HG03354 (cell line): ENCODE data around the gene FHIT.

Experiments used
- ATAC-seq: cut with Tn5 transposase; IDR thresholded peaks from one replicate; pipeline ENCODE4 v1.9.1; 2021; ENCODE audit warnings: mild to moderate bottlenecking; ENCODE audit not compliant: unreplicated experiment, poor library complexity, severe bottlenecking

The FHIT gene

DNA sequence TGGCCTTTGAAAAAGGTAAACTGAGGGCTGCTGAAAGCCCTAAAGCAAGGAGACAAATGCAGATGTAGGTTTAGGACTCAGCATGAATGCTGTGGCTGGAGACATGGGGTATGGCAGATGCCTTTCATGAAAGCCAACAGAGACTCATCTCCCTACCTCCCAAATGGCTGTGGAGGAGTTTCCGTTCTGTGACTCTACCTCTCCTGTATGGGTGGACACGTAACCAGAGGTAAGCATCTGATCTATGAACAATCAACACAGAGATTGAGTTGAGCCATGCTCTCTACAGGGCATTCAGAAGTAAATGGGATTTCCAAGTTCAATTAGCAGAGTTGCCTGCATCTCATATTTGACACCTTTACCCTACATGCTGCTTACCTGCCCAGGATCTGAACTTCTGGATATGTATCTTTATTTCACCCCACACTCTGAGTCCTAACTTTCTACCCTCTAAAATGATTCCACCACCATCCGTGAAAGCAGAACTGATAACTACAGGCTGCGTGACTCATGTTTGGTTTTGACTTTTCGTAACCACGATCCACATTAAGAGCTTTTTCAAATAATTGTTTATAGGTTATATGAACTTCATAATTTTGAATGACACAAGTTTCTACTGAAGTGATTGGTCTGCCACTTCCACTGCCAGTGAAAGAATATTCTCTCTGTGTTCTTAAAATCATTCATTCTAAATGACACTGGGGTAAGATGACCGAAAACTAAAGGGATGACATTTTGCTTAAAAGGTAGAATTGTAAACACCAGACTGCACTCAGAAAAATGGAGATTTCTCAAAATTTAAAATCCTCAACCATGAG lies 1058.7 kb downstream of the FHIT start:
- ATAC-seq, result no peak

DNA sequence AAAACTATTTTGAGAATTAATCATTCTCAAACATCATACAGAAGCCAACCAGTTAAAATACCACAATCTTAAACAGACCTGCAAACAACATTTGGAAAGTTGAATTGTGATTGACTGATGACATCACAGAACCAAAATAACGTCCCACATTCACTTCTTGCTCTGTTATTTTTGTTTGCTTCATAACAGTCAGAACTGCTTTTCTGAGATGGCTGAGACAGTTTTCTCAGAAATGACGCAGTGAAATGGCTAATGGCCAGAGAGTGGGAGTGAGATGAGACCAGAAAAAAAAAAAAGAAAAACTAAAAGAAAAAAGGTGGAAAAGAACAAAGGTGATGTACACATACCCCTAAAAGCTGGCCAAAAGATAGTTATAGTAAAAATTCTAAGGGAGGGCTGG lies 1061.2 kb downstream of the FHIT start:
- no peak for ATAC-seq

DNA sequence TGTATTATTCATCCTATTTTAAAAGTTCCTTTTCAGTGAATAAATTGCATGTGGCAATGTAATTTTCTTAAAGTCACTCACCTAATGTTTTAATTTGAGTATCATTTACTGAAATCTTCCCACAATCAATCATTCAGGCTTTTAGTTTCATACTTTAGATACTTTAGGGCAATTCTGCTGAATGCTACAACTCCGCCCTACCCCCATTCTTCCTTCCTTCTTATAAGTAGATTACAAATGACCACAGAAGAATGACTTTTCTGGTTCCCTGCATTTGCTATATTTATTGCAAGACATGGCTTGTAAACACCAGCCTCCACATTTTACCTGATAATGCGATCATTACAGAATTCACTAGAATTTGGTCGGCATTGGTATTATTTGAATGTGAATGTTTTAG lies 1061.9 kb downstream of the FHIT start:
- ATAC-seq, result no peak

DNA sequence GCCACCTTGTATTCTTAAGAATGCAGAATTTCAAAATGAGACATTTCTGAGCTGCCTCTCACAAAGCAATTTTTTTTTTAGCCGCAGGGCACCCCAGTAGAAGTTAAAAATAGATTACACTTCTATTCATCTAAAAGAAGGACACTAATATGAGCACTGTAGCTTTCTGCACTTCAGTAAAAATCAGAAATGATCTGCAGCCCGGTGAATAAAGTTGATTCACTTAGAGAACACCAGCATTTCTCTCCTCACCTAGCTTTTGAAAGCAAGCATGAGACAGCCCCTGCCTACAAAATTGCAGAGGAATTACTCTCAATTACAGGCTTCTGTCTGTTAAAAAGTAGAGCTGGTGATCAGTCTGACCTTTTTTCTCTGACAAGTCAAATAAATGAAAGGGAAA lies 1062.4 kb downstream of the FHIT start:
- ATAC-seq, result no peak

DNA sequence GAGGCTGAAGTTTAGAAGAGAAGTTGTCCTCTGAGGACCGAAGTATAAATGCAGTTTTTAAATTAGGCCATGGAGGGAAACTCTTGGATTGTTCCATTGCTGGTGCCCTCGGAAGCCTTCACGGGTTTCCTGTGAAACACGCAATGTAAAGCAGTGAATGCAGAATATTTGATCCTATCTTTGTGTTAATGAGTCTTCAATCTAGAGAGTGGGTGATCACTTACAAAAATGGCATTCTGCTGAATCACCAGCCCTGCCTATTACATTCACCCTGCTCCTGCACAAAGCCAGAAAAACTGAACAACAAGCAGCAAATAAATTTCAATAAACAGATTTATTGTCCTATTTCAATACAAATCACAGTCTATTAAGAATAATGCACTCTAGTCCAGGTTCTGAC lies 1063.9 kb downstream of the FHIT start:
- no peak for ATAC-seq

DNA sequence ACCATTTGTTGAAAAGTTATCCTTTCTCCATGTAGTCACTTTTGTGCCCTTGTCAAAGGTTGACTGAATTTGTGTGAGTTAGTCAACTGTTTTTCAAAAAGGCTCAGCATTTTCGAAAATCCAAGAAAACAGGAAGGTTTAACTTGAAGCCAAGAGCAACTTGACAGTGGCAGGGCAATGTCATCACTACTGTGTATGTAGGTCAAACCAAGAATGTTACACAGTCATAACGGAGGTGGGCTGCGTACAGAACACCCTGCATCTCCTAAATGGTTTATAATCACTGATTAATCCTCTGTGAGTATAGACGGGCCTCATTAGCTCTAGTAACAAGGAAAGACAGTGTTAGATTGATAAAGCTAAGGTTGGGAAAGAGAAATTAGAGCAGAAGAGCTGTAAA lies 1064.9 kb downstream of the FHIT start:
- ATAC-seq, result no peak

DNA sequence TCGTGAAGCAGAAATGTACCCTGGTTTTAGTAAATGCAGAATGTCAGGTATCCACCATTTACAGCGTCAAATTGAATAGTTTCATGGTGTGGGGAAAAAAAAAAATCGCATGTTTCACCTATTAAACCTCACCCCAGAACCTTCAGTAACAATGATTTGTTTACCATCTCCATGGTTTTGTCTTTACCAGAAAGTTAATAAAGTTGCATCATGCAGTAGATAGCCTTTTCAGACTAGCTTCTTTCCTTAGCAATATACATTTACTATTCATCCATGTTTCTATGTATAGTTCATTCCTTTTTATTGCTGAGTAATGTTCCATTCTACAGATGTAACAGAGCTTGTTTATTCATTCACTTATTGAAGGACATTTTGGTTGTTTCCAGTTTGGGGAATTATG lies 1066.1 kb downstream of the FHIT start:
- no peak for ATAC-seq

DNA sequence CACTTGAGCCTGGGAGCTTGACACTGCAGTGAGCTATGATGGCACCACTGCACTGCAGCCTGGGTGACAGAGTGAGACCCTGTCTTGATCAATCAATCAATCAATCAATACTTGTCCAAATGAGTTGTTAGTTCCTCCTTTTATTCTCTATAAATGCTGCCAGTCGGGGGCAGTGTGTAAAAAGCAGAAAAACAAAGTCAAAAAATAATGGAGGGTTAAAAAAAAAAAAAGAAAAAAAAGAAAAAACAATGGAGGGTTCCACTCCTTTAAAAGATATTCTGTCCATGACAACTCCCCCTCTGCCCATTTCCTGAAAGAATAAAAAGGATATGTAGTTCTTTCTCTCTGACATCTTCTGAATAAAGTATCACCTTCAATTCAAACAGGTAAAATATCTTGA lies 1068.6 kb downstream of the FHIT start:
- ATAC-seq, result no peak

DNA sequence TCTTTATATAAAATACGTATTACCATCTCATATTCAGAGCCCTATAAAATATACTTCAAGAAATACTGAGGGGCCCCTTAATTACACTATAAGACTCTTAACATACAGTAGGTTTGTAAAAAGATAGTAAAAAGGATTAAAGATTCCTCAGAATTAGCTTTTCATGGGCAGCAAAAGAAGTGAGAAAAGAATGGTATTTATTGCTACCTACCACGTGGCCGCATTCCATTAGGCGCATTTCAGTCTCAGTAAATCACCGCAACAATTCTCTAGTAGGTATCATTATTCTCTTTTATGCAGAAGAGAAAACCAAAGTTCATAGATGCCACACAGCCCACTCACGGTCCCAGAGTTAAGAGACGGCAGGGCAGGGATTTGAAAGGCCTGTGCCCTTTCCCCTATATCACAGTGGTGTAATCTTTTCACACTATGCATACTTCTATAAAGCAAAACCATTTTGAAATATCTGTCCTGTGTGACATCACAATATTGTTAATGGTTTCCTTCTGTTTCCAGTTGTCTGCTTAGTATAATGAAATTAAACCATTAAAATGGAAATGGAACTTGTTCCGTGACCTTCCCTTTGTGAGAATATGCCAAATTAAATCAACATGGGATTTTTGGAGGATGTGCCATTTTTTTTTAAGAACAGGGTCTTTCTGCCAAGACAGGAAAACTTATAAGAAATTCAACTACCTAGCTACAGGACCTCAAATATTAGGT lies 1072.2 kb downstream of the FHIT start:
- ATAC-seq, result no peak

DNA sequence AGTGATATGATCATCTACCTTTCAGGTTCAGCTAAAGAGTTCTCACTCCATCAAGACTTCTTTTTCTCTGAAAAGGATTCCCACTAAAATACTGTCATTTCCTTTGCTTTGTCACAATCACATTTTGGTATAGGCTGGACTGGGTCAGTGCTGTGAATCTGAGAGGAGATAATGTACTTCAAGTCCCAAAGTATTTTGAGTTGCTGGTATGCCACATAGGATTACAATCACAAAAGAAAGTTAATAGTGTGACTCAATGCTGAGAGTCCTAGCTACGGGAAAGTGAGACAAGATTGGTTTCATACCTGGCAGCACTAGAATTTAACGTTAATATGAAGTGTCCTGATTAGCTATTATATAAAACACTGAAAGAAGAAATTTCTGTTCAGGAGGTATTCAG lies 1073.5 kb downstream of the FHIT start:
- no peak for ATAC-seq

DNA sequence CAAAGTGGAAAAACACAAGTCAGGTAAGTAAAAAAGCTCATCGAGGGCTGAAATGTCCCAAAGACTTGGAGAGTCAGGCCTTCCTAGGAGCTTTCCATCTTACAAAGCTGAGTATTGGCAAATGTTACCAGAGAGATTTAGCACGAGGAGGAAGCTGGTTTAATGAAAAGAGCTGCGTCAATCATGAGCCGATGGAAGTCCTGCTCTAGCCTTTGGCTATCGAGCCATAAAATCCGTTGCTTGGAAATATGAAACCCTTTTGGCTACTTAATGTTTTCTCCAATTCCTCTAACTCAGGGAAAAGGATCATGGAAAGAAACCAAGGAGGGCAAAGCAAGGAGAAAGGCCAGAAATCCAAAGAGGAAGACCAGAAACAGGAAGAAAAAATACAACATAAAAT lies 1074.6 kb downstream of the FHIT start:
- ATAC-seq, result no peak

DNA sequence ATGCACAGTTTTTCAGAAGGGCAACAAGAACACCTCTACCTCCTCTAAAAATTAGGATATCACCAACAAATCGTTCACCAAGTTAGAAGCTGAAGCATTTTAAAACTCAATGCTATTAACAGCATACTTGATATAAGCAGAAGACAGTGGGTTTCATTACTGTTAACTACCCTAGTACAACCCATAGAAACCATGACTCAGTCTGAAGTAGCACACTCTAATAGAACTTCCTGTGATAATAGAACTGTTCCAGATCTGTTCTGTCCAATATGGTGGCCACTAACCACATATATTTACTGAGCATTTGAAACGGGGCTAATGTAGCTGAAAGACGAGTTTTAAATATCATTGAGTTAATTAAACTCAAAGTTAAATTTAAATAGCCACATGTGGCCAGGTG lies 1075.6 kb downstream of the FHIT start:
- ATAC-seq, result no peak

DNA sequence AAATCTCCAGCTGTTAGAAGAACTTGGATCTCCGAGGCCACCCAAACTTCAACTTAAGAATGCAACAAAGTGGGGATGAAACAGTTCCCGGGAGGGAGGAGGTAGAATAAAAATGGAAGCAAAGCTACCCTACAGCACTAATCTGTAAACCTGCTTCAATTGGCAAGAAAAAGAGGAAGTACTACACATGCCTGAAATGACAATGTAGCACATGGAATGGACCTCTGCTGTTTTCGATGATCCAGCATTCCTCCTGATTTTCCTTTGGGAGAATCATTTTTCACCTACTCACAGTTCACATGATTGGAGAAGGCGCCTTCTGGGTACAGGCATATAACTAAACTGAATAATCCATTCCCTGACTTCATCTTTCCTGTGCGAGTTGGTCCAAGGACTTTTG lies 1081.5 kb downstream of the FHIT start:
- no peak for ATAC-seq

DNA sequence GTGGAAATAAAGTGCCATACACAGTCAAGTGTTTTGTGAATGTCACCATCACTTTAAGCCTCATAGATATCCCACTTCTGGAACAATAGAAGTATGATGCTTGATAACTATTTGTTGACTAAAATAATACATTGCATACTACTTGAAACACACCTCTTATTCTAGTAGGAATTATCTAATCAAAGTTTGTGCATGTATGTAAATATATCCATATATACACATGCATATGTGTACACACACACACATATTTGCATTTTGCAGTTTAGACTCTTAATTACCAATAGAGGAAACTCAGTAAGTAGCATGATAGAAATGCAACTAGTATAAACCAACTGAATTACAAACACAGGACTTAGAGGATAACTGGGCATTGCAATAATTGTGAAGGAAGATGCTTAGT lies 1084.1 kb downstream of the FHIT start:
- no peak for ATAC-seq

DNA sequence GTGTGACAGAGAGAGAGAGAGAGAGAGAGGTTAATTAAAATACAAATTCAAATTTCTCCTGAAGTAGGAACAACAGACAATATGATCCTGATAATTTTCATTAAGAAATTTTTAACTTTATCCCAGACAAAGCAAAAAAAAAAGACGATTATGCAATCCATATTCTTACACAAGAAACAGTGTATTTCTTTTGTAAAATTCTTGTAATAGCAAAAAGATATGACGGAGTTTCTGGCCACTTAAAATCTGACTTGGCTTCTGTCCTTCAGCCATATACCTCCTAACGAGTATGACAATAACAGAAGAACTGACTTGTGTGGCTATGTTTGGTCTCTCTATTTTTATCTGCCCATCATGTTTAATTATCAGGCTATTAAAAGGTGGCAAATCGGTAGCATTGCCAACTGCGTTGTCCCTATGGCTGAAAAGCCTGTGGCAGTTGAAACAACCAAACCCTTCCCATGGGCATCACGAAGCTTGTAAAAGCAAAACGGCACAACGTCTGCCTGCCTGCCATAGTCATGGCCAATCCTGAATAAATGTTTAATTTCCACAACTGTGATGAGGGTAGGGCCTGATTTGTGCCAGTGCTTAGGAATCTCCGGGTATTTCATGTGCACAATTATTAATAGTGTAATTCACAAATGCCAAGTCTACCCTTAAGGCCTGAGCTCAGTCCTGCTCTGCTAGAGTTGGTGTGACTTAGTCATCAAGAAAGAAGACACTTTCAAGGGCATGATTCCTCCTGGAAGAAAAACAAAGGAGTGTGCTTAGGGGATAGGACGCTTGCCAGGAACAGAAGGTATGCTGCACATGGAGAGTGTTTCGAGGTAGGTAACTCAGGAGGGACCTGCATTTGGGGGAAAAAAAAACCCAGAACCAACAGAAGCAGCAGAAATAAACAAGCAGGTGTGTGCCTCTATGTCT lies 1090.2 kb downstream of the FHIT start:
- ATAC-seq, result no peak

DNA sequence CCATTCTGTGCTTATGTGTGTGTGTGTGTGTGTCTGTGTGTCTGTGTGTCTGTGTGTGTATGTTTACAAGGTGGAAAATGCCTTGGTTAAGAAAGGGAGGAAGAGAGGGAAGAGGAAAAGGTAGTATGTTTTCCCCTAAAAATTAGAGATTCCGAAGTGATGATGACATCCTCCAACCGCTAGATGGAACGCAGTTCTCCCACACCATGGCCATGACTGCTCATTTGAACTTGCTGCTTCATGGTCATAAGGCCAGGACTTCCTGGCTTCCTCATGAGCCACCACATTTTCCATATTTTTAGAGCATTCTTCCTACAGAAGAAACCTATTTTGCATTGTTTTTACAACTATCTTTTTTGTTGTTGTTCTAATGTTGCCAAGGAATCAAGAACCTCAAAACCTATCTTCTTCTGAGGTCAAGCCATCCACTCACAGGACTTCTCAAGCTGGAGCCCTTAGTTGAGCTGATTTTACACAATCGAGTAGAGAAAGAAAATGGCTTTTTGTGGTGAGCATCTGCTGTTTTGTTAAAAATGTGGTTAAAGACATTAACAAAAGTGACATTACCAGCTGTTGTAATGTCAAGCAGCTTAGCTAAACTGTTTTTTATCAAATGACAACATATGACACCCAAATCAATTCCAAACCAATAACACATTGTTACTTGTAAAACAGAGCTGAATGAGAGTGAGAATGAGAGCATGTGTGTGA lies 1091.0 kb downstream of the FHIT start:
- no peak for ATAC-seq

DNA sequence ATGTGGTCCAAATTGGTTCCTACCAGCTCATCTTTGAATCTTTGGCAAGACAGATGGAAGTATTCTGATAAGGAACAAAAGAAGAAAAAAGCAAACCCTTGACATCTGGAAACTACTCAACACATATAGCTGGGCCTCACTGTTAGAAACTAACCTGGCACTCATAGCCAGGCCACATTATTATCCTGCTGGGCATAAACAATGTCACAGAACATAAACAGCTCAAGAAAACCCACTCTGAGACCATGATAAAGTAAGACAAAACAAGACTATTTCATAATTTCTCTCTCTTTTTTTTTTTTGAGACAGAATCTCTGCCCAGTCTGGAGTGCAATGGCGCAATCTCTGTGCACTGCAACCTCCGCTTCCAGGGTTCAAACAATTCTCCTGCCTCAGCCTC lies 1093.2 kb downstream of the FHIT start:
- ATAC-seq, result no peak

DNA sequence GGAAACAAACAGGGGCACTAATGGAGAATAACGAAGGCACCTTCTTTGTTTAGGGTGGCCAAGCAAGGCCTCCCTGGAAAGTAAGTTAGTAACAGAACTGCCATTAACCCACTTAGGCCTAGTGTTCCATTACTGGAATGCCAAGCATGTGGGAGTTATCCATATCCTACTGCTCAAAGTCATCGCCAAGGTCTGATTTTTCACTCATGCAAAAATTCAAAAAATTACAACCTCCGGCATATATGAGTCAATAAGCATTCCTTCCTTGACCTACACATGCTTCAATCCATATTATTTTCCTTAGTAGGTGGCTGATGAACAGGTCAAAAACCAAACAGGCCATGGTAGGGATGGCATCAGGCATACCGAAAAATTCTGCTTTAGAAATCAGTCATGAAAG lies 1097.2 kb downstream of the FHIT start:
- no peak for ATAC-seq

DNA sequence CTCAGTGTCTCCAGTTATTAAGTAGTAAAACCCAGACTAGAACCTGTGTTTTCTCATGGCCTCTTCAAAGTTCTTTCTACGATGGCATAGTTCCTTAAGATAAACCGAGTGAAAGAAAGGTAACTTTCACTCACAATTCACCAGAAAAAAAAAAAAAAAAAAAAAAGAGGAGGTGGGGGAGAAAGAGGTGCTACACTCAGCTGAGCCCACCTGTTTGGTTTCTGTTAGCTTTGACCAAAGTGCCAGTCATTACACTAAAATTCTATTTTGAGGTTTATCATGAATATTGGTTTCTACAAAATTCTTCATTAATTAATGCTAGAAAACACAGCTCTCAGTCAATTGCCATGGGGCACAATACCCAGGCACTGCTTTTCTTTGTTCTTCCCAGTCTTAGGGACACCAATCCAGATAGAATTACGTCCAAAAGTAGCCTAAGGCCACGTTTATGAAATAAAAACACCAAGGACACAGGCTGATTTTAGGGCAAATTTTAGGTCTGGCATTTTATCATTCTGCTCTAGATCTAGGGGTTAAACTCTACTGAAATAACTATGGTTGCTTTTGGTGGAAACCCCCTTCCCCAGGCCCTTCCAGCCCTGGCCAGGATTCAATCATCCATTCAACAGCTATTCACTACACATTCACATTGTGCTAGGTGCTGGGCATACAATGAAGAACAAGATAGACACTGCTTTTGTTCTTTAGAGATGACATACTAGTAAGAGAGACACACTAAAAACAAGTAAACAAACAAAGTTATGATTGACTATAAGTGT lies 1097.8 kb downstream of the FHIT start:
- ATAC-seq, result no peak
